Pancreas (tissue), 10 donors: Measurements from ENCODE around the gene SDK1. TPM values are rescaled to one million over a fixed set of nuclear protein-coding genes. Genes with fewer than 3 reads are reported as not detected.
A peak's percentile ranks its signal among the peaks of the same experiment; 100 is the strongest.

Experiments
- ATAC-seq, 4 donors: fragments of 200-7000 bp; cut with Tn5 transposase; one replicate each; pipeline versions ENCODE4 v1.8.0 to v1.9.1; 2020; ENCODE audit warnings: mild to moderate bottlenecking in 4 of 4, moderate library complexity in 4 of 4
- DNase-seq, 6 donors: peaks; one replicate each; pipeline ENCODE4 v3.0.0-alpha.2; 2020
- FAIRE-seq: peaks from 2 replicates; lab custom pipeline; 2012; peaks lifted over from hg19 to GRCh38; lab: Jason Lieb, UNC
- H3K27ac ChIP-seq, 4 donors: fragments of 200-600 bp; sonication (generic); 1 replicate in 3 of 4; 2 replicates in 1 of 4; pipeline versions ENCODE4 v1.5.0 to v1.8.0; 2020
- H3K27me3 ChIP-seq, 4 donors: fragments of 200-600 bp; one replicate each; pipeline ENCODE4 v1.8.0; 2021
- H3K36me3 ChIP-seq, 3 donors: fragments of 200-600 bp; sonication (generic) in 1 of 3; one replicate each; pipeline versions ENCODE4 v1.5.0 to v1.8.0; 2020 to 2021
- H3K4me1 ChIP-seq, 3 donors: fragments of 200-600 bp; one replicate each; pipeline ENCODE4 v1.8.0; 2021
- H3K4me3 ChIP-seq, 4 donors: fragments of 200-600 bp; sonication (generic) in 2 of 4; one replicate each; pipeline versions ENCODE4 v1.5.0 to v1.8.0; 2020 to 2021
- H3K9me3 ChIP-seq, 4 donors: fragments of 200-600 bp; one replicate each; pipeline ENCODE4 v1.8.0; 2021
- WGBS, 2 donors: extraction: QIAGEN DNeasy Blood & Tissue Kit; methylation state at CpG; one replicate each; pipeline ENCODE4 v1.1.7; 2013; 5-methylcytosine and 5-hydroxymethylcytosine counted together
- intact Hi-C, 3 donors: fragments of 100-400 bp; cut with DNase I; formaldehyde crosslinking; loops; one replicate each; pipeline versions ENCODE4 v1.11.1 to v1.14.2; 2022
- polyA plus RNA-seq, 2 donors: library from polyadenylated mRNA; stranded (reverse); fragments of 200-250 nt; gene quantifications; one replicate each; pipeline ENCODE4 v1.2.3, GENCODE V29; 2013
- total RNA-seq, 6 donors: library from RNA; stranded (reverse); fragmentation: NEBNext Ultra II Directional in 4 of 6; extraction: Animal tissue kit (Norgen Biotek cat#: 25700) in 4 of 6; gene quantifications; one replicate each; pipeline versions ENCODE4 v1.2.1 to v1.2.4, GENCODE V29; 2021 to 2023
- TF ChIP-seq, protein P1 (sequence below), 4 donors: fragments of 200-600 bp; sonication (generic) in 3 of 4; IDR thresholded peaks; one replicate each; pipeline versions ENCODE4 v1.5.0 to v1.8.0; 2021; ENCODE audit warnings: antibody characterized with exemption in 4 of 4
- donor health status: healthy with polysubstance abuse.
- donor health status: DM: no; HTN: no; CAD: no; lungs with moderate emphysema.
- donor health status: DM: no; HTN: no; CAD: no.
- donor health status: control.
- donor health status: control.
- donor health status: Bipolar disorder and iron deficiency.
- donor health status: DM: yes; HTN: yes; CAD: no.
- donor health status: DM: no; HTN: no; CAD: no.
- donor health status: DM: no; HTN: no; CAD: no.
- donor health status: DM: yes; HTN: yes; CAD: no.

The SDK1 gene
- total and polyA plus RNA-seq, 8 donors, result 10.8 to 30.8 (median 19.8) TPM

DNA sequence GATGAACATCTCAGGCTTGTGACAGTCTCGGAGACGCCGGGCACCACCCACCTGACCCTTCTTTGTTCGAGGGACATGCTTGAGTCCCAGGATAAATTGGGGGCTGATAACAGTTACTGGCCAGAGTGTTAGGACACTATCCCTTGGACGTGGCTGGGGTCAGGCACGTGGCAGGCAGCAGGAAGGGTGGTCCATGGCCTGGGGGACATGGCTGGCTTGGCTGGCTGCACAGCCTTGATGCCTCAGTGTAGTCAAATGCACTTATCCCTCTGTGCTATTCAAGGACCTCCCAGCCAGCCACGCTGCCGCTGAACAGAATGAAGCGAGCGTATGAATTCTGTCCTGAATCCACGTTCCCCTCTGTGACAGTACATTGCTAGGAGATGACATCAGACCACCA is 719.0 kb downstream of the SDK1 start:
- Histone ChIP-seq H3K27ac (no peak overlapping the region), H3K4me1 (peaks cover 0 to 4% (median 0%) of the 10 kb centered on the region in 3 donors), H3K36me3 (peaks cover 0 to 6% (median 3%) of the 10 kb centered on the region in 3 donors), H3K27me3 (no peaks in the 10 kb centered on the region), H3K4me3 (no peak overlapping the region), H3K9me3 (no peaks in the 10 kb centered on the region)
- no peak for FAIRE-seq
- DNase-seq, result no peak
- intact Hi-C loops, result no loop called here
- TF ChIP-seq, protein P1, sequence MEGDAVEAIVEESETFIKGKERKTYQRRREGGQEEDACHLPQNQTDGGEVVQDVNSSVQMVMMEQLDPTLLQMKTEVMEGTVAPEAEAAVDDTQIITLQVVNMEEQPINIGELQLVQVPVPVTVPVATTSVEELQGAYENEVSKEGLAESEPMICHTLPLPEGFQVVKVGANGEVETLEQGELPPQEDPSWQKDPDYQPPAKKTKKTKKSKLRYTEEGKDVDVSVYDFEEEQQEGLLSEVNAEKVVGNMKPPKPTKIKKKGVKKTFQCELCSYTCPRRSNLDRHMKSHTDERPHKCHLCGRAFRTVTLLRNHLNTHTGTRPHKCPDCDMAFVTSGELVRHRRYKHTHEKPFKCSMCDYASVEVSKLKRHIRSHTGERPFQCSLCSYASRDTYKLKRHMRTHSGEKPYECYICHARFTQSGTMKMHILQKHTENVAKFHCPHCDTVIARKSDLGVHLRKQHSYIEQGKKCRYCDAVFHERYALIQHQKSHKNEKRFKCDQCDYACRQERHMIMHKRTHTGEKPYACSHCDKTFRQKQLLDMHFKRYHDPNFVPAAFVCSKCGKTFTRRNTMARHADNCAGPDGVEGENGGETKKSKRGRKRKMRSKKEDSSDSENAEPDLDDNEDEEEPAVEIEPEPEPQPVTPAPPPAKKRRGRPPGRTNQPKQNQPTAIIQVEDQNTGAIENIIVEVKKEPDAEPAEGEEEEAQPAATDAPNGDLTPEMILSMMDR (IDR thresholded peaks at IDR 0.05), result no peak
- WGBS, 2 donors, result 91 to 98% methylated on average over 11 of the region's 11 CpGs
- no peak for ATAC-seq

DNA sequence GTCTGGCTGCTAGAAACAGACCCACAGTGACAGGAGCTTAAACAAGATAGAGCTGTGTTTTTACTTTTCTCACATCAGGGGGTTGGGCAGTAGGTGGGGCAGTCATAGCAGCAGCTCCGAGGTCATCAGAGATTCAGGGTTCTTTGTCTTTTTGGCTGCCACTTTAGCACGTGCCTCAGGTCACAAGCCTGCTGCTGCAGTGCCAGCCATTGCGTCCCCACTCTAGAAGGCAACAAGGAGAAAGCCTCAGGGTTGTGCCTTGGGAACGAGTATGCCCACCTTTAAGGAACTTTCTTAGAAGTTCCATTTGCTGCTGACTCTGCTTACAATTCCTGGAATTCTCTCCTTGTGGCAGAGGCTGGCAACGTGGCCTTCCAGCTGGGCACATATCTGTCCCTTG is 720.4 kb downstream of the SDK1 start:
- H3K27ac ChIP-seq, result no peak overlapping the region
- 94% methylated on average over 5 of the region's 5 CpGs for WGBS, 2 donors
- H3K4me1 ChIP-seq, result peaks cover 0 to 4% (median 0%) of the 10 kb centered on the region in 3 donors
- H3K27me3 ChIP-seq, result no peaks in the 10 kb centered on the region
- no peak for ATAC-seq
- TF ChIP-seq, protein P1 (IDR thresholded peaks at IDR 0.05), result no peak
- intact Hi-C loops, result no loop called here
- H3K36me3 ChIP-seq, result peaks cover 0 to under 1% (median 0%) of the 10 kb centered on the region in 3 donors
- DNase-seq, result no peak
- no peaks in the 10 kb centered on the region for H3K9me3 ChIP-seq
- no peak overlapping the region for H3K4me3 ChIP-seq
- no peak for FAIRE-seq

DNA sequence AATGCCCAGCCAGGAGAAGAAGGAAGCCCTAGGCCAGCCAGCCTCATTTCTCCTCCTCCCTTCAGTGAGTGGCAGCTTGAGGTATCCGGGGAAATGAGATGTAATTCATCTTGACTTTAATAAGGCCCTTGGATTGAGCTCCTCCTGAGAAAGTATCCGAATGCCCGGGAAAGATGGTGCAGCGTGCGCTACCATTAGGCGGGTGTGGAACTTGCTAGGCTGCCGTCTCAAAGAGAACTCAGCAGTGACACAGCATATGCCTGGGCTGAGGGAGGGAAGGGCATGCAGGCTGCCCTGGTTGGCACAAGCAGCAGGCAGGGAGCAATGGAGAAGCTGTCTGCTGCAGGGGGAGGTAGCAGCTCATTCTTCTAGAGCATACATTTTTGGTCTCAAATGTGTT is 721.2 kb downstream of the SDK1 start:
- intact Hi-C loops, result no loop called here
- no peaks in the 10 kb centered on the region for H3K27me3 ChIP-seq
- DNase-seq (peak in 1 of 6 donors; percentile 6), ATAC-seq (peak in 2 of 4 donors; percentile 28 to 35), FAIRE-seq (no peak)
- H3K4me3 ChIP-seq, result no peak overlapping the region
- WGBS, 2 donors, result 80 to 91% methylated on average over 7 of the region's 7 CpGs
- no peaks in the 10 kb centered on the region for H3K9me3 ChIP-seq
- no peaks in the 10 kb centered on the region for H3K36me3 ChIP-seq
- peaks cover 0 to 4% (median 0%) of the 10 kb centered on the region in 3 donors for H3K4me1 ChIP-seq
- H3K27ac ChIP-seq, result no peak overlapping the region
- TF ChIP-seq, protein P1 (IDR thresholded peaks at IDR 0.05), result no peak

DNA sequence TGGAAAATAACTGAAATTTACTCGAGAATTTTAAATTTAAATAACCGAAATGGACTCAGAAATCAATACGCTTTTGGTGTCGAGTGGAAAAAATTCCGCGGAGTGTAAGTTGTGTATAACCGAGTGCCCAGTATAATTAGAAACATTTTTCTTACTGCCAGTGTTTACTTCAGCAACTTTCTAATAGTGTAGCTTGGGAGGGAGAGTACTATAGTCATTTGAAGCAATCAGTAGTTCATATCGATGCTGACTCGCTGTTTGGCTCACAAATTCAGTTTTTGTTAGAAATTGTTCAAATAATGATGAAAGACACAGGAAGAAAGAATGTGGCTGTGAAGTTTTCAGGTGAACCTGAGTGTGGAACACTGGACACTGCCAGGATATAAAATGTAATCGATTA is 722.5 kb downstream of the SDK1 start:
- FAIRE-seq, result no peak
- intact Hi-C loops, result no loop called here
- 28 to 32% methylated on average over 10 of the region's 10 CpGs for WGBS, 2 donors
- no peak overlapping the region for H3K27ac ChIP-seq
- no peaks in the 10 kb centered on the region for H3K9me3 ChIP-seq
- ATAC-seq, result peak; percentile 49 to 64 (median 58)
- TF ChIP-seq, protein P1 (IDR thresholded peaks at IDR 0.05), result no peak
- H3K4me3 ChIP-seq, result no peak overlapping the region
- DNase-seq, result no peak
- H3K27me3 ChIP-seq, result no peaks in the 10 kb centered on the region
- peaks cover 0 to 4% (median 0%) of the 10 kb centered on the region in 3 donors for H3K4me1 ChIP-seq
- no peaks in the 10 kb centered on the region for H3K36me3 ChIP-seq

DNA sequence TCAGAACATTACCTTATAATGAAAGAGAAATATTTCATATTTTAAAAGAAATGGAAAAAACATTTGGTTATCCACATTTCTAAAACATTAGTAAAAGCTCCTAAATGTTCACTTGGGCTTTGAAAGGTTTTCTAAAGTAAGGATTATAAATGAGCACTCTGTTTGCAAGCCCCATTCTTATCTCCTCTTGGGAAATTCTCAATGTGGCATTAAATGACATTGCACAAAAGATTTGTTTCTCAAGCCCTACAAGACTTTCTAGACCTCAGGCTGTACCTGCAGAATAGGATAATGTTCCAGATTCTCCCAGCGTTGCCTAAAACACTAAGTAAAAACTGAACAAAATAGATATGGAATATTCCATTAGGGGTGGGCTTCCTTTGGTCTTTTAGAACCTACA is 723.1 kb downstream of the SDK1 start:
- 9 to 12% methylated on average over 1 of the region's 1 CpG for WGBS, 2 donors
- TF ChIP-seq, protein P1 (IDR thresholded peaks at IDR 0.05), result no peak
- H3K36me3 ChIP-seq, result no peaks in the 10 kb centered on the region
- FAIRE-seq (no peak), ATAC-seq (peak; percentile 76 to 89 (median 85)), DNase-seq (no peak)
- H3K4me1 ChIP-seq, result peaks cover 0 to 4% (median 0%) of the 10 kb centered on the region in 3 donors
- H3K27me3 ChIP-seq, result no peaks in the 10 kb centered on the region
- H3K27ac ChIP-seq, result no peak overlapping the region
- H3K9me3 ChIP-seq, result no peaks in the 10 kb centered on the region
- intact Hi-C loops, result no loop called here
- H3K4me3 ChIP-seq, result no peak overlapping the region
